ENCODE results near the gene NACA2.
"Not testable (repeated sequence)": the region's sequence is repeated elsewhere in the genome, so short reads cannot be mapped to it uniquely, and the experiment has no call there.

The NACA2 gene

GRCh38 chr17:61598014-61598413 is 7.0 kb upstream of the NACA2 start:
- DNase-seq = no peak

GRCh38 chr17:61597607-61598006 is 6.6 kb upstream of the NACA2 start:
- no peak for DNase-seq

GRCh38 chr17:61595418-61596186 is 4.6 kb upstream of the NACA2 start:
- DNase-seq = no peak

- DNase-seq = no peak
Observed at GRCh38 chr17:61594294-61594825, 3.3 kb upstream of the NACA2 start.

- no peak for DNase-seq
Observed at GRCh38 chr17:61593426-61593825, 2.4 kb upstream of the NACA2 start.

- no peak for DNase-seq
Observed at GRCh38 chr17:61591930-61592329, 911 bp upstream of the NACA2 start.

GRCh38 chr17:61589990-61590389 is 1.0 kb downstream of the NACA2 start:
- DNase-seq = no peak

- no peak for DNase-seq
Observed at GRCh38 chr17:61587807-61588660, 3.0 kb downstream of the NACA2 start.

- no peak for DNase-seq
Observed at GRCh38 chr17:61587242-61587641, 3.8 kb downstream of the NACA2 start.

- not testable (repeated sequence) for DNase-seq
Observed at GRCh38 chr17:61586622-61587021, 4.4 kb downstream of the NACA2 start.

GRCh38 chr17:61586031-61586566 is 4.9 kb downstream of the NACA2 start:
- no peak for DNase-seq

- DNase-seq = no peak
Observed at GRCh38 chr17:61584866-61585265, 6.2 kb downstream of the NACA2 start.

- DNase-seq = no peak
Observed at GRCh38 chr17:61584266-61584665, 6.8 kb downstream of the NACA2 start.

- DNase-seq = no peak
Observed at GRCh38 chr17:61583660-61584264, 7.3 kb downstream of the NACA2 start.

- no peak for DNase-seq
Observed at GRCh38 chr17:61583242-61583641, 7.8 kb downstream of the NACA2 start.

- no peak for DNase-seq
Observed at GRCh38 chr17:61582593-61582992, 8.4 kb downstream of the NACA2 start.

GRCh38 chr17:61581611-61582349 is 9.2 kb downstream of the NACA2 start:
- DNase-seq = no peak

GRCh38 chr17:61580502-61580901 is 10.5 kb downstream of the NACA2 start:
- no peak for DNase-seq

- DNase-seq = no peak
Observed at GRCh38 chr17:61579961-61580360, 11.1 kb downstream of the NACA2 start.

GRCh38 chr17:61579347-61579746 is 11.7 kb downstream of the NACA2 start:
- DNase-seq = no peak

GRCh38 chr17:61578645-61579044 is 12.4 kb downstream of the NACA2 start:
- DNase-seq = no peak

- no peak for DNase-seq
Observed at GRCh38 chr17:61575983-61576382, 15.0 kb downstream of the NACA2 start.
